Liver (tissue), 9 donors: ENCODE data around the gene ADAMTS19. TPM values are rescaled to one million over a fixed set of nuclear protein-coding genes. Genes with fewer than 3 reads are reported as not detected.

Experiments
- DNase-seq: peaks from one replicate; pipeline ENCODE4 v3.0.0-alpha.2; 2017; ENCODE audit warnings: low spot score
- H3K27ac ChIP-seq, 2 donors: one replicate each; pipeline ENCODE4 v1.7.0; 2013; ENCODE audit warnings: inconsistent platforms in 2 of 2, low read length in 2 of 2, control low read depth in 1 of 2, low read depth in 1 of 2, mild to moderate bottlenecking in 1 of 2
- H3K27me3 ChIP-seq, 4 donors: one replicate each; pipeline versions ENCODE4 v1.6.1 to v1.7.0; 2013; ENCODE audit warnings: low read length in 3 of 4, inconsistent platforms in 1 of 4, mild to moderate bottlenecking in 1 of 4, moderate library complexity in 1 of 4; ENCODE audit not compliant: control insufficient read depth in 4 of 4, insufficient read depth in 4 of 4
- H3K36me3 ChIP-seq, 4 donors: one replicate each; pipeline versions ENCODE4 v1.6.1 to v1.7.0; 2013; ENCODE audit warnings: low read length in 3 of 4, mild to moderate bottlenecking in 3 of 4, low read depth in 1 of 4, moderate library complexity in 1 of 4; ENCODE audit not compliant: control insufficient read depth in 4 of 4, insufficient read depth in 3 of 4
- H3K4me1 ChIP-seq, 4 donors: one replicate each; pipeline versions ENCODE4 v1.6.1 to v1.7.0; 2013; ENCODE audit warnings: low read length in 3 of 4, mild to moderate bottlenecking in 3 of 4, moderate library complexity in 1 of 4; ENCODE audit not compliant: control insufficient read depth in 4 of 4, insufficient read depth in 4 of 4
- H3K4me3 ChIP-seq, 3 donors: one replicate each; pipeline versions ENCODE4 v1.6.1 to v1.7.0; 2013; ENCODE audit warnings: low read length in 3 of 3, control low read depth in 1 of 3, low read depth in 1 of 3, mild to moderate bottlenecking in 1 of 3
- H3K9ac ChIP-seq, 2 donors: one replicate each; pipeline ENCODE4 v1.7.0; 2013; ENCODE audit warnings: low read length in 2 of 2, mild to moderate bottlenecking in 2 of 2, moderate library complexity in 2 of 2, control low read depth in 1 of 2, low read depth in 1 of 2
- H3K9me3 ChIP-seq, 4 donors: one replicate each; pipeline versions ENCODE4 v1.6.1 to v1.7.0; 2013; ENCODE audit warnings: low read length in 3 of 4; ENCODE audit not compliant: control insufficient read depth in 4 of 4
- EGR1 ChIP-seq, 2 donors: IDR thresholded peaks; 2 replicates each; pipeline ENCODE4 v1.6.1; 2016 to 2018; ENCODE audit warnings: antibody characterized with exemption in 2 of 2, low read depth in 2 of 2
- FOXA2 ChIP-seq: IDR thresholded peaks from 2 replicates; pipeline ENCODE4 v1.6.1; 2016; ENCODE audit warnings: antibody characterized with exemption
- HNF4A ChIP-seq, 2 donors: conservative IDR thresholded peaks; 2 replicates each; pipeline ENCODE4 v1.6.1; 2016; ENCODE audit warnings: antibody characterized with exemption in 2 of 2, mild to moderate bottlenecking in 2 of 2
- HNF4G ChIP-seq: IDR thresholded peaks from 2 replicates; pipeline ENCODE4 v1.6.1; 2016; ENCODE audit warnings: antibody characterized with exemption
- JUND ChIP-seq, 2 donors: IDR thresholded peaks; 2 replicates each; pipeline ENCODE4 v1.6.1; 2016; ENCODE audit warnings: antibody characterized with exemption in 2 of 2
- MAX ChIP-seq: IDR thresholded peaks from 2 replicates; pipeline ENCODE4 v1.6.1; 2016; ENCODE audit warnings: antibody characterized with exemption
- NR2F2 ChIP-seq: IDR thresholded peaks from 2 replicates; pipeline ENCODE4 v1.6.1; 2016; ENCODE audit warnings: antibody characterized with exemption
- RAD21 ChIP-seq, 2 donors: IDR thresholded peaks; 2 replicates each; pipeline ENCODE4 v1.6.1; 2016; ENCODE audit warnings: antibody characterized with exemption in 2 of 2, mild to moderate bottlenecking in 2 of 2
- RXRA ChIP-seq, 2 donors: IDR thresholded peaks; 2 replicates each; pipeline ENCODE4 v1.6.1; 2017 to 2018; ENCODE audit warnings: antibody characterized with exemption in 2 of 2, mild to moderate bottlenecking in 1 of 2
- SP1 ChIP-seq: IDR thresholded peaks from 2 replicates; pipeline ENCODE4 v1.6.1; 2018; ENCODE audit warnings: antibody characterized with exemption, mild to moderate bottlenecking
- TAF1 ChIP-seq: conservative IDR thresholded peaks from 2 replicates; pipeline ENCODE4 v1.6.1; 2016; ENCODE audit warnings: antibody characterized with exemption, mild to moderate bottlenecking
- ZBTB33 ChIP-seq: IDR thresholded peaks from 2 replicates; pipeline ENCODE4 v1.6.1; 2016; ENCODE audit warnings: antibody characterized with exemption
- WGBS: extraction: QIAGEN DNeasy Blood & Tissue Kit; methylation state at CpG from one replicate; pipeline ENCODE4 v1.1.7; 2013; 5-methylcytosine and 5-hydroxymethylcytosine counted together
- polyA plus RNA-seq, 2 donors: library from polyadenylated mRNA; stranded (reverse) in 1 of 2; unstranded in 1 of 2; fragments of 200-250 nt in 1 of 2; fragments of >200 nt in 1 of 2; fragmentation: Nextera tagmentation in 1 of 2; extraction: Ambion mirVana in 1 of 2; gene quantifications; one replicate each; pipeline versions ENCODE4 v1.2.1 to v1.2.3, GENCODE V29; 2013 to 2015
- total RNA-seq, 2 donors: library from RNA; depleted of rRNA; stranded (reverse); fragments of >200 nt; gene quantifications; one replicate each; pipeline ENCODE4 v1.2.3, GENCODE V29; 2014
- TF ChIP-seq, protein P1 (sequence below): IDR thresholded peaks from 2 replicates; pipeline ENCODE4 v1.6.1; 2016; ENCODE audit warnings: antibody characterized with exemption
- TF ChIP-seq, protein P2 (sequence below): fragments of 150-350 bp; IDR thresholded peaks from 2 replicates; pipeline ENCODE4 v1.5.1; 2017; ENCODE audit warnings: improper control_type of control experiment, low read depth, low read length; ENCODE audit not compliant: missing input control
- TF ChIP-seq, protein P3 (sequence below): IDR thresholded peaks from 2 replicates; pipeline ENCODE4 v1.6.1; 2016; ENCODE audit warnings: antibody characterized with exemption, mild to moderate bottlenecking
- donor health status: healthy.
- donor health status: healthy.
- donor health status: healthy.
- donor health status: healthy.
- donor health status: healthy.

Gene ADAMTS19
- total and polyA plus RNA-seq, 4 donors: 0.09 TPM; not detected in 3

GRCh38 chr5:129630101-129630500 is 170.0 kb downstream of the ADAMTS19 start:
- peaks cover 0 to 4% (median under 1%) of the 10 kb centered on the region in 4 donors for H3K9me3 ChIP-seq
- DNase-seq: no peak
- H3K27me3 ChIP-seq: no peaks in the 10 kb centered on the region
- TF ChIP-seq HNF4G (no peak), MAX (no peak), FOXA2 (no peak), NR2F2 (no peak), RAD21 (IDR thresholded peaks at IDR 0.05) (no peak), EGR1 (IDR thresholded peaks at IDR 0.05; ENCODE audit: low read depth in 2 of 2) (no peak), HNF4A (conservative IDR thresholded peaks at IDR 0.05) (no peak), TAF1 (no peak), ZBTB33 (no peak), RXRA (IDR thresholded peaks at IDR 0.05) (no peak), JUND (IDR thresholded peaks at IDR 0.05) (no peak)
- TF ChIP-seq, protein P1, sequence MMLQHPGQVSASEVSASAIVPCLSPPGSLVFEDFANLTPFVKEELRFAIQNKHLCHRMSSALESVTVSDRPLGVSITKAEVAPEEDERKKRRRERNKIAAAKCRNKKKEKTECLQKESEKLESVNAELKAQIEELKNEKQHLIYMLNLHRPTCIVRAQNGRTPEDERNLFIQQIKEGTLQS: no peak
- TF ChIP-seq, protein P2, sequence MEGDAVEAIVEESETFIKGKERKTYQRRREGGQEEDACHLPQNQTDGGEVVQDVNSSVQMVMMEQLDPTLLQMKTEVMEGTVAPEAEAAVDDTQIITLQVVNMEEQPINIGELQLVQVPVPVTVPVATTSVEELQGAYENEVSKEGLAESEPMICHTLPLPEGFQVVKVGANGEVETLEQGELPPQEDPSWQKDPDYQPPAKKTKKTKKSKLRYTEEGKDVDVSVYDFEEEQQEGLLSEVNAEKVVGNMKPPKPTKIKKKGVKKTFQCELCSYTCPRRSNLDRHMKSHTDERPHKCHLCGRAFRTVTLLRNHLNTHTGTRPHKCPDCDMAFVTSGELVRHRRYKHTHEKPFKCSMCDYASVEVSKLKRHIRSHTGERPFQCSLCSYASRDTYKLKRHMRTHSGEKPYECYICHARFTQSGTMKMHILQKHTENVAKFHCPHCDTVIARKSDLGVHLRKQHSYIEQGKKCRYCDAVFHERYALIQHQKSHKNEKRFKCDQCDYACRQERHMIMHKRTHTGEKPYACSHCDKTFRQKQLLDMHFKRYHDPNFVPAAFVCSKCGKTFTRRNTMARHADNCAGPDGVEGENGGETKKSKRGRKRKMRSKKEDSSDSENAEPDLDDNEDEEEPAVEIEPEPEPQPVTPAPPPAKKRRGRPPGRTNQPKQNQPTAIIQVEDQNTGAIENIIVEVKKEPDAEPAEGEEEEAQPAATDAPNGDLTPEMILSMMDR: no peak
- TF ChIP-seq, protein P3, sequence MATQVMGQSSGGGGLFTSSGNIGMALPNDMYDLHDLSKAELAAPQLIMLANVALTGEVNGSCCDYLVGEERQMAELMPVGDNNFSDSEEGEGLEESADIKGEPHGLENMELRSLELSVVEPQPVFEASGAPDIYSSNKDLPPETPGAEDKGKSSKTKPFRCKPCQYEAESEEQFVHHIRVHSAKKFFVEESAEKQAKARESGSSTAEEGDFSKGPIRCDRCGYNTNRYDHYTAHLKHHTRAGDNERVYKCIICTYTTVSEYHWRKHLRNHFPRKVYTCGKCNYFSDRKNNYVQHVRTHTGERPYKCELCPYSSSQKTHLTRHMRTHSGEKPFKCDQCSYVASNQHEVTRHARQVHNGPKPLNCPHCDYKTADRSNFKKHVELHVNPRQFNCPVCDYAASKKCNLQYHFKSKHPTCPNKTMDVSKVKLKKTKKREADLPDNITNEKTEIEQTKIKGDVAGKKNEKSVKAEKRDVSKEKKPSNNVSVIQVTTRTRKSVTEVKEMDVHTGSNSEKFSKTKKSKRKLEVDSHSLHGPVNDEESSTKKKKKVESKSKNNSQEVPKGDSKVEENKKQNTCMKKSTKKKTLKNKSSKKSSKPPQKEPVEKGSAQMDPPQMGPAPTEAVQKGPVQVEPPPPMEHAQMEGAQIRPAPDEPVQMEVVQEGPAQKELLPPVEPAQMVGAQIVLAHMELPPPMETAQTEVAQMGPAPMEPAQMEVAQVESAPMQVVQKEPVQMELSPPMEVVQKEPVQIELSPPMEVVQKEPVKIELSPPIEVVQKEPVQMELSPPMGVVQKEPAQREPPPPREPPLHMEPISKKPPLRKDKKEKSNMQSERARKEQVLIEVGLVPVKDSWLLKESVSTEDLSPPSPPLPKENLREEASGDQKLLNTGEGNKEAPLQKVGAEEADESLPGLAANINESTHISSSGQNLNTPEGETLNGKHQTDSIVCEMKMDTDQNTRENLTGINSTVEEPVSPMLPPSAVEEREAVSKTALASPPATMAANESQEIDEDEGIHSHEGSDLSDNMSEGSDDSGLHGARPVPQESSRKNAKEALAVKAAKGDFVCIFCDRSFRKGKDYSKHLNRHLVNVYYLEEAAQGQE: no peak
- H3K9ac ChIP-seq: no peak overlapping the region
- H3K4me3 ChIP-seq: no peak overlapping the region
- WGBS: 82% methylated on average over 2 of the region's 2 CpGs
- no peak overlapping the region for H3K27ac ChIP-seq
- no peaks in the 10 kb centered on the region for H3K36me3 ChIP-seq
- peaks cover 0 to 1% (median 0%) of the 10 kb centered on the region in 4 donors for H3K4me1 ChIP-seq

DNA sequence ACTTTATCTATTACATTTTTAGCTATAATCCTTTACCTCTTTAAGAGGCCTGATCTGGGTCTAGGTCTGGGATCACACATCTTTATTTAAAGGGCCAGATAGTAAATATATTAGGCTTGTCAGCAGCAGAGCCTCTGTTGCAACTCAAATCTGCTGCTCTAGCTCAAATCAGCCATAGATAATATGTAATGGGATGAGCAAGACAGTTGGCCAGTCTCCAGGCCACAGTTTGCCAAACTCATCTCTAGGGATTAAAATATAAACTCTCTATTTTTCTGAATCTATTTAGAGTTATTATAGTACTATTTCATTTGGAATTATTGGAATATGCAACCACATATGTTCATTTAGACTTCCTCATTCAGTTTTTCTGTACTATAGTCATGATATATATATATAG is 171.9 kb downstream of the ADAMTS19 start:
- H3K4me3 ChIP-seq: no peak overlapping the region

More for the DNA sequence above, 171.9 kb downstream of the ADAMTS19 start:
- peaks cover 0 to 4% (median under 1%) of the 10 kb centered on the region in 4 donors for H3K9me3 ChIP-seq
- no peak overlapping the region for H3K27ac ChIP-seq
- TF ChIP-seq HNF4G: no peak
- no peak for TF ChIP-seq SP1
- TF ChIP-seq EGR1 (IDR thresholded peaks at IDR 0.05; ENCODE audit: low read depth in 2 of 2): no peak
- TF ChIP-seq HNF4A (conservative IDR thresholded peaks at IDR 0.05): no peak
- TF ChIP-seq TAF1: no peak
- no peak for TF ChIP-seq RAD21 (IDR thresholded peaks at IDR 0.05)
- TF ChIP-seq JUND (IDR thresholded peaks at IDR 0.05): no peak
- TF ChIP-seq, protein P3: no peak
- no peak for TF ChIP-seq MAX
- TF ChIP-seq ZBTB33: no peak
- no peaks in the 10 kb centered on the region for H3K36me3 ChIP-seq
- no peak overlapping the region for H3K9ac ChIP-seq
- H3K27me3 ChIP-seq: no peaks in the 10 kb centered on the region
- peaks cover 0 to 1% (median 0%) of the 10 kb centered on the region in 4 donors for H3K4me1 ChIP-seq
- no peak for DNase-seq
